Measurements from ENCODE around the gene PAWR. TPM values are rescaled to one million over a fixed set of nuclear protein-coding genes. Genes with fewer than 3 reads are reported as not detected.

The PAWR gene
- total and polyA plus RNA-seq, 2 donors (not counting 1 experiment from before 2014, with no cell fraction given): 6.5 to 16.0 TPM

GRCh38 chr12:79601908-79602307 lies 88.9 kb downstream of the PAWR start:
- no peaks in the 10 kb centered on the region for H3K4me1 ChIP-seq (ENCODE audit: control insufficient read depth, extremely low read depth, insufficient read depth, low read length)
- H2AFZ ChIP-seq (ENCODE audit: low read length): no peak overlapping the region
- H3K36me3 ChIP-seq (ENCODE audit: control insufficient read depth, insufficient read depth, low read length): no peaks in the 10 kb centered on the region
- no peak for DNase-seq (ENCODE audit: low read depth in 2 of 2)
- TF ChIP-seq EZH2 (IDR thresholded peaks at IDR 0.05; ENCODE audit: low read length, missing control alignments): no peak
- TF ChIP-seq CTCF (conservative IDR thresholded peaks at IDR 0.05 in 1 of 2, IDR thresholded peaks at IDR 0.05 in 1 of 2; ENCODE audit: low read depth in 1 of 2, low read length in 2 of 2): no peak
- H3K9me3 ChIP-seq (ENCODE audit: control insufficient read depth, insufficient read depth, low read depth, low read length): no peaks in the 10 kb centered on the region
- no peak overlapping the region for H3K4me2 ChIP-seq (ENCODE audit: extremely low read depth, insufficient read depth, low read length)
- no peaks in the 10 kb centered on the region for H3K27me3 ChIP-seq (ENCODE audit: control insufficient read depth, insufficient read depth, low read length)
- no peak overlapping the region for H3K27ac ChIP-seq (ENCODE audit: insufficient read depth, low read length)
- no peak overlapping the region for H3K4me3 ChIP-seq (replicated peaks in 1 of 4; ENCODE audit: control extremely low read depth in 1 of 4, insufficient read depth in 1 of 4, low read depth in 3 of 4, low read length in 4 of 4)
- no peak overlapping the region for H3K9ac ChIP-seq (ENCODE audit: insufficient read depth, low read length)
- H4K20me1 ChIP-seq (ENCODE audit: control insufficient read depth, extremely low read depth, insufficient read depth, low read length): no peaks in the 10 kb centered on the region
- no peaks in the 10 kb centered on the region for H3K79me2 ChIP-seq (ENCODE audit: control insufficient read depth, insufficient read depth, low read length)

DNA sequence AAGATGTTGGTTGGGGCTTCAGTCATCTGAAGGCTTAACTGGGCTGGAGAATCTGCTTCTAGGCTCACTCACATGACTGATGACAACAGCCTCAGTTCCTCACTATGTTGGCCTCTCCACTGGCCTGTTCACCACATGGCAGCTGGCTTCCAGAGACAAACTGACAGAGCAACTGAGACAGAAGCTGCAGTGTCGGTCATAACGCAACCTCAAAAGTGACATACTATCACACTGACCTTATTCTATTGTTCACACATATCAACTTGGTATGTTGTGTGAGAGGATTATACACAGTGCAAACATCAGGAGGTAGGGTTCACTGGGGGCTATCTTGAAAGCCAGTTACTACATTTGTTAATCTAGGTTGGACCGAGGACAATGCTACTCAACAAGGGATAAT lies 92.9 kb downstream of the PAWR start:
- H3K9ac ChIP-seq (ENCODE audit: insufficient read depth, low read length): no peak overlapping the region
- no peak for TF ChIP-seq EZH2 (IDR thresholded peaks at IDR 0.05; ENCODE audit: low read length, missing control alignments)
- no peak for TF ChIP-seq CTCF (conservative IDR thresholded peaks at IDR 0.05 in 1 of 2, IDR thresholded peaks at IDR 0.05 in 1 of 2; ENCODE audit: low read depth in 1 of 2, low read length in 2 of 2)
- peak in 1 of 2 donors; percentile 9 for DNase-seq (ENCODE audit: low read depth in 2 of 2)
- H3K27ac ChIP-seq (ENCODE audit: insufficient read depth, low read length): no peak overlapping the region
- H4K20me1 ChIP-seq (ENCODE audit: control insufficient read depth, extremely low read depth, insufficient read depth, low read length): no peaks in the 10 kb centered on the region
- H3K27me3 ChIP-seq (ENCODE audit: control insufficient read depth, insufficient read depth, low read length): no peaks in the 10 kb centered on the region
- H2AFZ ChIP-seq (ENCODE audit: low read length): no peak overlapping the region
- no peaks in the 10 kb centered on the region for H3K79me2 ChIP-seq (ENCODE audit: control insufficient read depth, insufficient read depth, low read length)
- no peak overlapping the region for H3K4me2 ChIP-seq (ENCODE audit: extremely low read depth, insufficient read depth, low read length)
- H3K9me3 ChIP-seq (ENCODE audit: control insufficient read depth, insufficient read depth, low read depth, low read length): no peaks in the 10 kb centered on the region
- H3K4me1 ChIP-seq (ENCODE audit: control insufficient read depth, extremely low read depth, insufficient read depth, low read length): no peaks in the 10 kb centered on the region
- H3K4me3 ChIP-seq (replicated peaks in 1 of 4; ENCODE audit: control extremely low read depth in 1 of 4, insufficient read depth in 1 of 4, low read depth in 3 of 4, low read length in 4 of 4): no peak overlapping the region
- H3K36me3 ChIP-seq (ENCODE audit: control insufficient read depth, insufficient read depth, low read length): no peaks in the 10 kb centered on the region

GRCh38 chr12:79596719-79597350 lies 93.9 kb downstream of the PAWR start:
- no peak overlapping the region for H2AFZ ChIP-seq (ENCODE audit: low read length)
- no peak overlapping the region for H3K4me2 ChIP-seq (ENCODE audit: extremely low read depth, insufficient read depth, low read length)
- H3K36me3 ChIP-seq (ENCODE audit: control insufficient read depth, insufficient read depth, low read length): no peaks in the 10 kb centered on the region
- DNase-seq (ENCODE audit: low read depth in 2 of 2): no peak
- no peak overlapping the region for H3K9ac ChIP-seq (ENCODE audit: insufficient read depth, low read length)
- H3K4me3 ChIP-seq (replicated peaks in 1 of 4; ENCODE audit: control extremely low read depth in 1 of 4, insufficient read depth in 1 of 4, low read depth in 3 of 4, low read length in 4 of 4): no peak overlapping the region
- H3K27me3 ChIP-seq (ENCODE audit: control insufficient read depth, insufficient read depth, low read length): no peaks in the 10 kb centered on the region
- H4K20me1 ChIP-seq (ENCODE audit: control insufficient read depth, extremely low read depth, insufficient read depth, low read length): no peaks in the 10 kb centered on the region
- no peaks in the 10 kb centered on the region for H3K79me2 ChIP-seq (ENCODE audit: control insufficient read depth, insufficient read depth, low read length)
- H3K9me3 ChIP-seq (ENCODE audit: control insufficient read depth, insufficient read depth, low read depth, low read length): no peaks in the 10 kb centered on the region
- no peak for TF ChIP-seq EZH2 (IDR thresholded peaks at IDR 0.05; ENCODE audit: low read length, missing control alignments)
- TF ChIP-seq CTCF (conservative IDR thresholded peaks at IDR 0.05 in 1 of 2, IDR thresholded peaks at IDR 0.05 in 1 of 2; ENCODE audit: low read depth in 1 of 2, low read length in 2 of 2): no peak
- no peaks in the 10 kb centered on the region for H3K4me1 ChIP-seq (ENCODE audit: control insufficient read depth, extremely low read depth, insufficient read depth, low read length)
- no peak overlapping the region for H3K27ac ChIP-seq (ENCODE audit: insufficient read depth, low read length)

Data from fibroblast of lung (primary cell).